Thyroid gland (tissue), 4 donors: ENCODE results near the gene PLPP1.

Source experiments
- POLR2A ChIP-seq, 2 donors: fragments of 450-650 bp; IDR thresholded peaks; one replicate each; pipeline ENCODE4 v1.6.1; 2017; ENCODE audit warnings: antibody characterized with exemption in 2 of 2, mild to moderate bottlenecking in 2 of 2, moderate library complexity in 1 of 2
- TF ChIP-seq, protein P1 (sequence below), 6 experiments: fragments of 200-600 bp in 3 of 6; fragments of 450-650 bp in 3 of 6; sonication (generic) in 3 of 6; IDR thresholded peaks; one replicate each; pipeline ENCODE4 v1.5.1; 2016 to 2019; ENCODE audit warnings: antibody characterized with exemption in 6 of 6, mild to moderate bottlenecking in 2 of 6, inconsistent platforms in 1 of 6, moderate library complexity in 1 of 6

DNA sequence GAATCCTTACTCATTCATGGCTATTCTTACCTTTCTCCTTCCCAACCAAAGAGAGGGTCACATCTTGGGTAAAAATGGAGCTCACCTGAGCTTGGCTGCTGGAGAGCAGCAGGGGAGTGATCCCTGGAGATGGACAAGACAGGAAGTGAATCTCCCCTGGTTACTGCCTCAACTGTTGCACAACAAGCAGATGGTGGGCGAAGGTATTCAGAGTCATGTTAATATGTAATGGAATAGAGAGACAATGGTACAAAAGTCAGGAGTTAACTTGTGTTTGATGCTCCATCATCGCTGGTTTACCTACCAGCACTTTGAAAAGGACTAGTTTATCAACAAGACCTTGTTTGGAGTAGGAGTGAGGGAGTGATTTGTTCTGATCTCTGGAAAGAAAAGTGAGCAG is 13.0 kb upstream of the PLPP1 start:
- TF ChIP-seq, protein P1, sequence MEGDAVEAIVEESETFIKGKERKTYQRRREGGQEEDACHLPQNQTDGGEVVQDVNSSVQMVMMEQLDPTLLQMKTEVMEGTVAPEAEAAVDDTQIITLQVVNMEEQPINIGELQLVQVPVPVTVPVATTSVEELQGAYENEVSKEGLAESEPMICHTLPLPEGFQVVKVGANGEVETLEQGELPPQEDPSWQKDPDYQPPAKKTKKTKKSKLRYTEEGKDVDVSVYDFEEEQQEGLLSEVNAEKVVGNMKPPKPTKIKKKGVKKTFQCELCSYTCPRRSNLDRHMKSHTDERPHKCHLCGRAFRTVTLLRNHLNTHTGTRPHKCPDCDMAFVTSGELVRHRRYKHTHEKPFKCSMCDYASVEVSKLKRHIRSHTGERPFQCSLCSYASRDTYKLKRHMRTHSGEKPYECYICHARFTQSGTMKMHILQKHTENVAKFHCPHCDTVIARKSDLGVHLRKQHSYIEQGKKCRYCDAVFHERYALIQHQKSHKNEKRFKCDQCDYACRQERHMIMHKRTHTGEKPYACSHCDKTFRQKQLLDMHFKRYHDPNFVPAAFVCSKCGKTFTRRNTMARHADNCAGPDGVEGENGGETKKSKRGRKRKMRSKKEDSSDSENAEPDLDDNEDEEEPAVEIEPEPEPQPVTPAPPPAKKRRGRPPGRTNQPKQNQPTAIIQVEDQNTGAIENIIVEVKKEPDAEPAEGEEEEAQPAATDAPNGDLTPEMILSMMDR (IDR thresholded peaks at IDR 0.05): no peak
- TF ChIP-seq POLR2A (IDR thresholded peaks at IDR 0.05): no peak
